Activated T-helper 9 cell treated with anti-CD3 and anti-CD28 coated beads, Interleukin-2, amount 50 U/mL, for 16 hours (primary cell): Measurements from ENCODE around the gene TBL1XR1.
"Not testable (repeated sequence)": the region's sequence is repeated elsewhere in the genome, so short reads cannot be mapped to it uniquely, and the experiment has no call there.

Experiments
- DNase-seq: peaks from one replicate; pipeline ENCODE4 v3.0.0-alpha.2; 2020; ENCODE audit warnings: low read depth

TBL1XR1 gene

GRCh38 chr3:177013681-177014280 is 183.5 kb downstream of the TBL1XR1 start:
- DNase-seq, result no peak

GRCh38 chr3:177005718-177006405 is 191.4 kb downstream of the TBL1XR1 start:
- no peak for DNase-seq

GRCh38 chr3:177000159-177000558 is 197.1 kb downstream of the TBL1XR1 start:
- DNase-seq, result not testable (repeated sequence)

GRCh38 chr3:176995946-176996345 is 201.3 kb downstream of the TBL1XR1 start:
- no peak for DNase-seq

- DNase-seq, result no peak
These were observed 202.1 kb downstream of the TBL1XR1 start for GRCh38 chr3:176994891-176995781.

- no peak for DNase-seq
These were observed 202.9 kb downstream of the TBL1XR1 start for GRCh38 chr3:176994393-176994792.

GRCh38 chr3:176992978-176993377 is 204.3 kb downstream of the TBL1XR1 start:
- no peak for DNase-seq

GRCh38 chr3:176992565-176992964 is 204.7 kb downstream of the TBL1XR1 start:
- DNase-seq, result no peak

- no peak for DNase-seq
These were observed 208.5 kb downstream of the TBL1XR1 start for GRCh38 chr3:176988795-176989194.

- no peak for DNase-seq
These were observed 209.2 kb downstream of the TBL1XR1 start for GRCh38 chr3:176987901-176988650.

- DNase-seq, result no peak
These were observed 218.8 kb downstream of the TBL1XR1 start for GRCh38 chr3:176978441-176978840.

- no peak for DNase-seq
These were observed 220.0 kb downstream of the TBL1XR1 start for GRCh38 chr3:176977331-176977730.

GRCh38 chr3:176976586-176976985 is 220.7 kb downstream of the TBL1XR1 start:
- DNase-seq, result no peak

- DNase-seq, result no peak
These were observed 223.0 kb downstream of the TBL1XR1 start for GRCh38 chr3:176974279-176974678.

- no peak for DNase-seq
These were observed 225.6 kb downstream of the TBL1XR1 start for GRCh38 chr3:176971613-176972174.

GRCh38 chr3:176970770-176971169 is 226.5 kb downstream of the TBL1XR1 start:
- DNase-seq, result no peak

- DNase-seq, result no peak
These were observed 227.8 kb downstream of the TBL1XR1 start for GRCh38 chr3:176969506-176969905.
